ENCODE measurements around the gene STK33. TPM values are rescaled to one million over a fixed set of nuclear protein-coding genes. Genes with fewer than 3 reads are reported as not detected.

Gene STK33
- total RNA-seq, 1 experiment from 2014 or later: 19.5 TPM

DNA sequence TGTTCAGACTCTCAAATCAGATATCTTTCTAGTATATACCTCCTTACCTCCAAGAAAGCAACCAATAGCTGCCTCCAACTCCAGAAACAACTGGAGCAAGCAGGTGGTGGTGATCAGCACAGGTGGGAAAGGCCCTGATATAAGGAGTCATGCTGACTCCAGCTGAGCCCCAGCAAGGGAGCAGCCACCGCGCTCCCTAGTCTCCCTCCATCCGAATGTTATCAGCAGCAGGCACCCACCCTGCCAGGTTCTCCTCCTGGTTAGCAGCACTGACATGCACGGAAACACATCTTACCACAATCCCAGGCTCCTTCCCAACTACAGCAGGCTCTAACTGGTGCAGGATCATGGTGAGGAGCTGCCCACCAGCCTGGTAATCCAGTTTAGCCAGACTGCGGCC lies 18.5 kb upstream of the STK33 start:
- no peak overlapping the region for H3K18ac ChIP-seq (ENCODE audit: insufficient read length, low read depth, low read length)
- DNase-seq: no peak
- no peak overlapping the region for H2AFZ ChIP-seq (ENCODE audit: low read length)
- no peaks in the 10 kb centered on the region for H3K4me1 ChIP-seq (ENCODE audit: insufficient read depth, low read length)
- no peak overlapping the region for H3K4ac ChIP-seq (ENCODE audit: low read depth, low read length)
- TF ChIP-seq, protein P1, sequence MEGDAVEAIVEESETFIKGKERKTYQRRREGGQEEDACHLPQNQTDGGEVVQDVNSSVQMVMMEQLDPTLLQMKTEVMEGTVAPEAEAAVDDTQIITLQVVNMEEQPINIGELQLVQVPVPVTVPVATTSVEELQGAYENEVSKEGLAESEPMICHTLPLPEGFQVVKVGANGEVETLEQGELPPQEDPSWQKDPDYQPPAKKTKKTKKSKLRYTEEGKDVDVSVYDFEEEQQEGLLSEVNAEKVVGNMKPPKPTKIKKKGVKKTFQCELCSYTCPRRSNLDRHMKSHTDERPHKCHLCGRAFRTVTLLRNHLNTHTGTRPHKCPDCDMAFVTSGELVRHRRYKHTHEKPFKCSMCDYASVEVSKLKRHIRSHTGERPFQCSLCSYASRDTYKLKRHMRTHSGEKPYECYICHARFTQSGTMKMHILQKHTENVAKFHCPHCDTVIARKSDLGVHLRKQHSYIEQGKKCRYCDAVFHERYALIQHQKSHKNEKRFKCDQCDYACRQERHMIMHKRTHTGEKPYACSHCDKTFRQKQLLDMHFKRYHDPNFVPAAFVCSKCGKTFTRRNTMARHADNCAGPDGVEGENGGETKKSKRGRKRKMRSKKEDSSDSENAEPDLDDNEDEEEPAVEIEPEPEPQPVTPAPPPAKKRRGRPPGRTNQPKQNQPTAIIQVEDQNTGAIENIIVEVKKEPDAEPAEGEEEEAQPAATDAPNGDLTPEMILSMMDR (conservative IDR thresholded peaks at IDR 0.05): no peak
- H3K56ac ChIP-seq (ENCODE audit: insufficient read length, low read depth, low read length): no peak overlapping the region
- H3K9me3 ChIP-seq (ENCODE audit: control insufficient read depth, low read depth, low read length): no peaks in the 10 kb centered on the region
- no peak overlapping the region for H4K91ac ChIP-seq (ENCODE audit: insufficient read length, low read depth, low read length)
- H3K4me2 ChIP-seq (ENCODE audit: insufficient read depth, insufficient read length, low read length): no peak overlapping the region
- H2BK12ac ChIP-seq (ENCODE audit: insufficient read length, low read depth, low read length): no peak overlapping the region
- Mint-ChIP-seq H3K9me3 (no peaks in the 10 kb centered on the region), H3K4me1 (peaks cover 16% of the 10 kb centered on the region in 2 experiments), H3K27ac (peak overlapping the region in 1 of 3 experiments; percentile 46; a peak in 1 of 7 replicates), H3K4me3 (no peak overlapping the region), H3K27me3 (ENCODE audit: low read depth) (peaks cover 4% of the 10 kb centered on the region), H3K36me3 (ENCODE audit: insufficient read depth in 1 of 3, low read depth in 3 of 3) (no peaks in the 10 kb centered on the region; a peak in 1 of 7 replicates)
- no peak overlapping the region for H3K9ac ChIP-seq (ENCODE audit: extremely low read depth, insufficient read length, low read length)
- no peaks in the 10 kb centered on the region for H3K27me3 ChIP-seq (ENCODE audit: insufficient read depth, low read length)
- no peaks in the 10 kb centered on the region for H3K23me2 ChIP-seq (ENCODE audit: insufficient read length, low read depth, low read length, poor library complexity, severe bottlenecking)
- no peak overlapping the region for H4K5ac ChIP-seq (ENCODE audit: insufficient read length, low read depth, low read length)
- H3K79me1 ChIP-seq (ENCODE audit: insufficient read depth, low read depth, low read length, poor library complexity, severe bottlenecking): no peaks in the 10 kb centered on the region
- no peaks in the 10 kb centered on the region for H3K79me2 ChIP-seq (ENCODE audit: insufficient read depth, low read length)
- no peak overlapping the region for H3T11ph ChIP-seq (ENCODE audit: low read length)
- no peak overlapping the region for H2BK5ac ChIP-seq (ENCODE audit: insufficient read length, low read length)
- no peak overlapping the region for H3K14ac ChIP-seq (ENCODE audit: insufficient read depth, low read length)
- WGBS (ENCODE audit: extremely low coverage, insufficient read length, low lambda C conversion rate): no CpG with 5 or more reads among the region's 5 CpGs
- no peak overlapping the region for H2BK120ac ChIP-seq (ENCODE audit: low read depth, low read length, poor library complexity, severe bottlenecking)
- no peaks in the 10 kb centered on the region for H4K20me1 ChIP-seq (ENCODE audit: control insufficient read depth, insufficient read depth, insufficient read length)
- H3K23ac ChIP-seq (ENCODE audit: insufficient read length, low read depth, low read length): no peak overlapping the region
- H2BK20ac ChIP-seq (ENCODE audit: low read depth, low read length, poor library complexity, severe bottlenecking): no peak overlapping the region
- H4K8ac ChIP-seq (replicated peaks; ENCODE audit: insufficient read length, low read depth, low read length): no peak overlapping the region
- H3K27ac ChIP-seq (ENCODE audit: insufficient read length, low read depth, low read length): no peak overlapping the region
- no peak overlapping the region for H2AK5ac ChIP-seq (ENCODE audit: insufficient read length, low read length)
- H2BK15ac ChIP-seq (ENCODE audit: low read depth, low read length): no peak overlapping the region

All from H9 (cell line).